Activated CD4-positive, CD25-positive, alpha-beta regulatory T cell treated with anti-CD3 and anti-CD28 coated beads, Interleukin-2, amount 50 U/mL, for 16 hours (primary cell): Measurements from ENCODE around the gene PRR35.

Experiments used
- DNase-seq: peaks from one replicate; pipeline ENCODE4 v3.0.0-alpha.2; 2020; ENCODE audit warnings: low read depth, low spot score

The PRR35 gene

DNA sequence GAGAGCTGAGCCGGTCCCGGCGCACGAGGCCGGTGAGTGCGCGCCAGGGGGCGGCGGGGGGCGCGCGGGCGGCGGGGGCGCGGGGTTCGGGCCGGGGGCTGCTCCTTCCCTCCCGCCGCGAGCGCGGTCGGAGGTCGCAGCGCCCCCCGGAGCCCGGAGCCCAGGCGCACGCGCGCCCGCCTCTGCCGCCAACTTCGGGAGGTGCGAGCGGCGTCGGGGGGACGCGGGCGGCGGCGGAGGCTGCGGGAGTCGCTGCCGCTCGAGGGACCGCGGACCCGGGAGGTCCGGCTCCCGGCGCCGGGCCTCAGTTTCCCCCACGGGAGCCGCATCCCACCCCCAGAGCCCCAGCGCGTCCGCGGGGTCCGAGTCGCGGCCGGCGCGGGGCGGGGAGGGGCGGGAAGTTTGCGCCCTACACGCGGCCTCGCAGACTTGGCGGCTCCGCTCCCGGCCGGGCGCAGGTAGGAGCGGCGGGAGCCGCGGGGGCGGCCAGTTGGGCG is at the start of gene PRR35:
TSS of gene PRR35 (plus strand) at position 191 of the 497 bp plus-strand sequence. CDS start 2,901 bp downstream, outside the sequence.
- DNase-seq: no peak

- DNase-seq: no peak
These were observed 47.4 kb upstream of the PRR35 start for GRCh38 chr16:512802-513201.

GRCh38 chr16:513950-514349 is 46.2 kb upstream of the PRR35 start:
- no peak for DNase-seq

DNA sequence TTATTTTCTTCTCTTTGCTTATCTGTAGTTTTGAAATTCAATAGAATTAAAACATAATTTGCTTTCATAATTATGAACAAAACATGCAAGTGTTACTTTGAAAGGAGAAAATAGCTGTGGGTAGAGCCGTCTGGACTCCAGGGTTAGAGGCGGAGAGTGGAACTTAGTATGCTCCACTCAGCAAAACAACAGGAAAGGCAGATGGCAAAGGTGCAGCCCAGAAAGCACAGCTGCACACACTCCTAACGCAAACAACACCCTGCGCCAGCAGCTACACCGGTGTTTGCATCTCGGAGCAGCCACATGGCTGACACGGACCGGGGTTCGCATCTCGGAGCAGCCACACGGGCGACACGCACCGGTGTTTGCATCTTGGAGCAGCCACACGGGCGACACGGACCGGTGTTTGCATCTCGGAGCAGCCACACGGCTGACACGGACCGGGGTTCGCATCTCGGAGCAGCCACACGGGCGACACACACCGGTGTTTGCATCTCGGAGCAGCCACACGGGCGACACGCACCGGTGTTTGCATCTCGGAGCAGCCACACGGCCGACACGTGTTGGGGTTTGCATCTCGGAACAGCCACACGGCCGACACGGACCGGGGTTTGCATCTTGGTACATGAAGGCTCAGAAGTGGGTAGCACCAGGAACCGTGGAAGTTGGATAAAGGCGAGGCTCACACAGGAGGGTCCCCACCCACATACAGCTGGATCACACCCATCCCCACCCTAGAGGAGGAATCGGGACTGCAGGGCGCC is 44.8 kb upstream of the PRR35 start:
- DNase-seq: no peak

- DNase-seq: no peak
These were observed 44.3 kb upstream of the PRR35 start for GRCh38 chr16:515939-516226.

DNA sequence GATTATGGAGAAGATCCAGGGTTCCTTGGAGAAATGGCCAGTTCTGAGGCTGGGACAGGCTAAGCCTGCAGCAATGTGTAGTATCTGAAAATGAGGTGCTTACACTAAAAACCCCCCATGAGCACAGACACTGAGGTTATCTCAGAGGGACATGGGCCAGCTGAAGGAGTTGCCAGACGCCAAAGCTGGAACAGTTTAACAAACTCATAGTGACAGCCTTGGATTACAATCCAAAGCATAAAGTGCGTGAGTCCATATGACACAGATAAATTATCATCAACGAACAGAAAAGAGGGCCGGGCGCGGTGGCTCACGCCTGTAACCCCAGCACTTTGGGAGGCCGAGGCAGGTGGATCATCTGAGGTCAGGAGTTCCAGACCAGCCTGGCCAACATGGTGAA is 43.9 kb upstream of the PRR35 start:
- DNase-seq: no peak

DNA sequence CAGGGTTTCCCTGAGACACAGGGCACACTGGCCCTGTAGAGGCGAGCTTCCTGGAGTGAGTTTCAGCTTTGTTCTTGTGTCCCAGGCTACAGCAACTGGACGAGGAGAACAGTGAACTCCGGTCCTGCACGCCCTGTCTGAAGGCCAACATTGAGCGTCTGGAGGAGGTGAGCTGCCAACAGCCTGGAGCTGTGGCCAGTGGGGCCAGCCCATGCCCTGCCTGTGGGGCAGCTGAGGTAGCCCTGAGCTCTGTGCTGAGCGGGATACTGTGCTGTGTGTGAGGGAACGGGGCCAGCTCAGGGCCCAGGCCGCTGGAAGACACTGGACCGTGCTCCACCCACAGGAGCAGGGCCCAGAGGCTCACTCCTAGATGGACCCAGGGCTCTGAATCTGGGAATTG is 41.3 kb upstream of the PRR35 start:
- DNase-seq: no peak

DNA sequence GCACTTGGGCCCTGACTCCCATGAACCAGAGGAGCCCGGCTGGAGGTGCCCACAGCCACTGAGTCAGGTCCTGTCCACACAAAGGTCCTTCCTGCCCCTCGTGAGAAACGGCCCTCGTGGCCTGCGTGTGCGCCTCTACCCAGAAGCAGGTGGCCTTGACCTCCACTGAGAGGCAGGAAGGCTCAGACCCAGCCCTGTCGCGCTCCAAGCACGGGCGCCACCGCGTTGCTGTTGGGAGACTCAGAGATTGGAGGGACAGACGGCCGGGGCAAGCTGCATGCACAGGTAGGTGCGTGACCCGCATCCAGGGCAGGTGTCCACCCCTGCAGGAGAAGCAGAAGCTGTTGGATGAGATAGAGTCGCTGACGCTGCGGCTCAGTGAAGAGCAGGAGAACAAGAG is 40.8 kb upstream of the PRR35 start:
- no peak for DNase-seq

GRCh38 chr16:519841-520687 is 40.1 kb upstream of the PRR35 start:
- DNase-seq: no peak

GRCh38 chr16:520847-521246 is 39.3 kb upstream of the PRR35 start:
- no peak for DNase-seq

DNA sequence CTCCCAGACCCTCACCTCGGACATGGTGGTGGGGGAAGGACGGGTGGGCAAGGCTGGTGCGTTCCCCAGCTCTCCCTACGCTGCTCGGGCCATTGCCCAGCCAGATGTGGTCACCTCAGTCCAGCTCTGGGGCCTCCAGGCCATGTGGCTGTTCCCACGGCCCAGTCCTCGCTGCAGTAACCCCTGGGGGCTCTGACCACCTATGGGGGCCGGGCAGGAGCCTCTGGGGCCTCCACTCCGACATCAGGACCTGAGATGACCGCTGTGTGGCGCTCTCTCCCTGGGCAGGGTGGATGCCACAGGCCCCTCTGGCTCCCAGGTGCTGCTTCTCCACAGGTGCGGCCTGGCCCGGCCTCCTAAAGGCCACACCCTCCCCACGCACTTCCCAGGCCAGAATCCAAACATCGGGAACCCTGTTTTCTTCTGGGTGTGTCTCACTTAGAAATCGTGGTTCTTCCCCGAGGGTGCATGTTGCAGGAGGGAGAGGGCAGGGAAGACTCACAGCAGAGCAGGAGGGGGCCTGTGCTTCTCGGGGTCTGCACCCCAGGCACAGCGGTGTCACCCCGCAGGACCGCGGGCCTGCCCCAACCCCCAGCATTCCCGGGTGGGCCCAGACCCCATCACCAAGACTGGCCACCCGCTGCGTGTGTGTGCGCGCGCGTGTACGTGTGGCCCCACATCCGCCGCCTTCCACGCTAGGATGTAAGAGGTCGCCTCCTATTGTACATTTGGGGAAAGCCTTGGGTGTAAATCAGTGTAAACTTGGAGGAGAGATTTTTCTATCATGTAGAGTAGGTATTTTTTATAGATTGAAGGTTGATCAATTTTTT is 38.6 kb upstream of the PRR35 start:
- no peak for DNase-seq

GRCh38 chr16:522320-523096 is 37.7 kb upstream of the PRR35 start:
- no peak for DNase-seq

DNA sequence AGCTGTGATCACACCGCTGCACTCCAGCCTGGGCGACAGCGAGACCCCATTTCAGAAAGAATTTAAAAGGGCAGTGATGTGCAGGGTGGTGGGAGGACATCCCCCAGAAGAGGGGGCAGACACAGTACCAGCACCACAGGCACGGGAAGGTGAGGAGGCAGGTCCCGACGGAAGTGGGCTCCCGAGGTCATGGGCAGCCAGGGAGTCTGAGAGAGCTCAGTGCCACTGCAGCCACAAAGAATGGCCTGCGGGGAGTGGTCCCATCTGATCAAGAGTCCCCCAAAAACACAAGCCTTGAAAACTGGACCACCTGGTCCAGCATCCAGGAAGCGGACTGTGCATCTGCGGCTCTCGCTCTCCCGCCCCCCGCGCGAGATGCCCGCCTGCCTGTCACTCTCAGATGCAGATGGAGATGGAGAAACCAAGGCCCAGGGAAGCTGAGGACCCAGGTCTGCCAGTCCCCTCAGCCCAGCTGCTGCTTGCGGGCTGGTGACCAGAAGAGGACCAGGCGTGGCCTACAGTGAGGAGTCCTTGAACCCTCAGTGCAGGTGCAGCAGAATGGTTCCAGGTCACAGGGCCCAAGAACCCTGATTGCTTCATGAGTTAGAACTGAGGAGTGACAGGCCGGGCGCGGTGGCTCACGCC is 37.0 kb upstream of the PRR35 start:
- DNase-seq: no peak

DNA sequence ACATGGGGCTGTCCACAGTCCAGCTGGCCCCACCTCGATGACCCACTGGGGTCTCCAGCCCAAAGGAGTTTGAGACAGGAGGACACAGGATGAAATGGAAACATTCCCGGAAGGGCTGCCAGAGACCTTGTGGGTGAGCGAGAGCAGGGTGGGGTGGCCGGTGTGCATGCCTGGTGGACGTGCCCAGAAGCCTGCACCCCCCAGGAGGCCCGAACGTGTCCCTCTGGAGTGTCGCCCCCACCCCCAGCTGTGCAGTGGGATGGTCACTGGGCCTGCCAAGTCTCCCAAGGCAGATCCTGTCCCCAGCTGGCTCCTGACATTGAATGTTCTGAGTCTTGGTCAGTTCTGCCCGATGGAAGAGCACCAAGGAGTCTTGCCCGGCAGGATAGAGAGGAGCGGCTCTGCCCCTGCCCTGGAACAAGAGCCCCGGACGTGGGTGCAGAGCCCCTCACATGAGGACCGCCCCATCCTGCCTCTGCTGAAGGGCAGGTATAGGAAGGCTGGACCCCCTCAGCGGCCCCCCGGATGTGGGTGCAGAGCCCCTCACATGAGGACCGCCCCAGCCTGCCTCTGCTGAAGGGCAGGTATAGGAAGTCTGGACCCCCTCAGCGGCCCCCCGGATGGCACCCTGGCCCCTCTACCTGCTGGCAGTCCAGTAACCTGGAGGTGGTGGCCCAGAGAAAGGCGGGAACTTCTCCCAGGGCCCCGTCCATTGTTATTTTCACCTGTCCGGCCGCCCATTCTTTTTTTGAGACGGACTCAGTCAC is 35.7 kb upstream of the PRR35 start:
- DNase-seq: no peak

- no peak for DNase-seq
These were observed 35.1 kb upstream of the PRR35 start for GRCh38 chr16:525123-525519.

- DNase-seq: peak; percentile 50
These were observed 34.5 kb upstream of the PRR35 start for GRCh38 chr16:525520-526180.

DNA sequence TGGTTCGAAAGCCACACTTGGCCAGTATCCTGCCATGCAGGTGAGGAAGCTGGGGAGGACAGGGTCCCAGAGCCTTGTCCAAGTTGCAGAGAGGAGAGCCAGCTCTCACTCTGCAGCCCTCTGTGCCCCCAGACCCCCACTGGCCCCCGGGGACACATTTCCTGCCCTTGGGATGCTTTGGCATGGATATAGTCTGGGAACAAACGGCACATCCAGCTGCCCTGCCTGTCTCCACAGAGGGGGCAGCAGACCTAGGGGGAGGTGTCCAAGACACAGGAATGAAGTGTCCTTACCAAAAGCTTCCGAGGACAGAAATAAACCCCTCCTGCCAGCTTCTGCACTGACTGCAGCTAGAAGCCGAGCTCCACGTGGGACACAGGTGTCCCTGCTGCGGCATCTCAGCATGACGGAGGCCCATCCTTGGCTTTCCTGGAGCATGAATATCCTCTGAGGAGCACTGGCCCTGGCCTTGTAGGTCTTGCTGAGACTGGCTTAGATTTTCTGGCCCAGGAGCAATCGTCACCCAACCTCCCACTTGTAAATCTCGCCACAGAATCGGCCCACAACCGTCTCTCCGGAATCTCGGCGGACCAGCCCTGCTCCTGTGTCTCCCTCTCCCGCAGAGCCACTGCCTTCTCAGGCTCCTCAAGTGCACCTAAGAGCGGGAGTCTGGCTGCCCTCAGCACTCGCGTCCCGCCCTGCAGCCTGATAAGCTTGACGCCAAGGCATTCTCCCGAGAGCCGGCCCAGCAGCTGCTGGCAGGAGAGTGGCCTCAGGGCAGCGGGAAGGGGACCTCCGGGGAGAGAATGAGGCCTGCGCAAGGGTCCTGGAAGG is 33.8 kb upstream of the PRR35 start:
- no peak for DNase-seq

- DNase-seq: peak; percentile 69
These were observed 32.9 kb upstream of the PRR35 start, which contains the start of gene CAPN15 for GRCh38 chr16:527015-527903. Gene CAPN15, plus strand, starts transcription at chr16:527712. Its CDS starts 19,127 bp downstream, at chr16:546839.
